WERI-Rb-1 (cell line): ENCODE measurements around the gene SLC12A6.

ENCODE experiments used
- DNase-seq: peaks from one replicate; pipeline ENCODE4 v3.0.0-alpha.2; 2020
- H3K27ac ChIP-seq: fragments of 250-450 bp; sonication (Bioruptor Pico); 2 replicates; pipeline ENCODE4 v1.5.1; 2020; ENCODE audit warnings: mild to moderate bottlenecking, moderate library complexity
- H3K27me3 ChIP-seq: fragments of 250-450 bp; sonication (Bioruptor Pico); 2 replicates; pipeline ENCODE4 v1.5.1; 2021; ENCODE audit warnings: mild to moderate bottlenecking, low read depth, moderate library complexity; ENCODE audit not compliant: insufficient read depth, severe bottlenecking
- H3K36me3 ChIP-seq: fragments of 250-450 bp; sonication (Bioruptor Pico); 2 replicates; pipeline ENCODE4 v1.5.1; 2020; ENCODE audit warnings: mild to moderate bottlenecking, moderate library complexity
- H3K4me3 ChIP-seq: 2 replicates; pipeline ENCODE4 v1.5.1; 2011; ENCODE audit warnings: low read depth, mild to moderate bottlenecking, control low read depth, low read length
- H3K9me3 ChIP-seq: fragments of 250-450 bp; sonication (Bioruptor Pico); 2 replicates; pipeline ENCODE4 v1.5.1; 2021; ENCODE audit warnings: mild to moderate bottlenecking, moderate library complexity; ENCODE audit not compliant: severe bottlenecking
- CTCF ChIP-seq: IDR thresholded peaks from 2 replicates; pipeline ENCODE4 v1.5.1; 2011; ENCODE audit warnings: low read depth, mild to moderate bottlenecking, control low read depth, inconsistent platforms, low read length

The SLC12A6 gene

GRCh38 chr15:34314491-34315490 lies 22.8 kb downstream of the SLC12A6 start:
- Histone ChIP-seq H3K27ac (no peak overlapping the region), H3K27me3 (no peaks in the 10 kb centered on the region), H3K4me3 (no peak overlapping the region), H3K36me3 (no peaks in the 10 kb centered on the region), H3K9me3 (no peaks in the 10 kb centered on the region)
- no peak for TF ChIP-seq CTCF
- DNase-seq = no peak

- H3K27ac ChIP-seq = no peak overlapping the region
- H3K9me3 ChIP-seq = no peaks in the 10 kb centered on the region
- H3K27me3 ChIP-seq = no peaks in the 10 kb centered on the region
- DNase-seq = no peak
- no peak overlapping the region for H3K4me3 ChIP-seq
- TF ChIP-seq CTCF = no peak
- no peaks in the 10 kb centered on the region; the same call in 1 of the 2 replicates for H3K36me3 ChIP-seq
Measured at GRCh38 chr15:34311563-34311962, 26.0 kb downstream of the SLC12A6 start.

- H3K27me3 ChIP-seq = no peaks in the 10 kb centered on the region
- H3K9me3 ChIP-seq = no peaks in the 10 kb centered on the region
- TF ChIP-seq CTCF = no peak
- DNase-seq = no peak
- no peaks in the 10 kb centered on the region; the same call in 1 of the 2 replicates for H3K36me3 ChIP-seq
- no peak overlapping the region for H3K4me3 ChIP-seq
- no peak overlapping the region for H3K27ac ChIP-seq
Measured at GRCh38 chr15:34304613-34305012, 33.0 kb downstream of the SLC12A6 start.

GRCh38 chr15:34301058-34301457 lies 36.5 kb downstream of the SLC12A6 start:
- DNase-seq = no peak
- no peak for TF ChIP-seq CTCF
- no peaks in the 10 kb centered on the region for H3K27me3 ChIP-seq
- no peak overlapping the region for H3K4me3 ChIP-seq
- H3K27ac ChIP-seq = no peak overlapping the region
- H3K9me3 ChIP-seq = no peaks in the 10 kb centered on the region
- no peaks in the 10 kb centered on the region for H3K36me3 ChIP-seq

- TF ChIP-seq CTCF = no peak
- no peak overlapping the region for H3K4me3 ChIP-seq
- no peak overlapping the region for H3K27ac ChIP-seq
- H3K9me3 ChIP-seq = no peaks in the 10 kb centered on the region
- H3K27me3 ChIP-seq = no peaks in the 10 kb centered on the region
- H3K36me3 ChIP-seq = peaks cover 3% of the 10 kb centered on the region; the same call in 1 of the 2 replicates
- DNase-seq = no peak
Measured at GRCh38 chr15:34297059-34297458, 40.5 kb downstream of the SLC12A6 start.
